ENCODE results near the gene GNG4.

GNG4 gene

DNA sequence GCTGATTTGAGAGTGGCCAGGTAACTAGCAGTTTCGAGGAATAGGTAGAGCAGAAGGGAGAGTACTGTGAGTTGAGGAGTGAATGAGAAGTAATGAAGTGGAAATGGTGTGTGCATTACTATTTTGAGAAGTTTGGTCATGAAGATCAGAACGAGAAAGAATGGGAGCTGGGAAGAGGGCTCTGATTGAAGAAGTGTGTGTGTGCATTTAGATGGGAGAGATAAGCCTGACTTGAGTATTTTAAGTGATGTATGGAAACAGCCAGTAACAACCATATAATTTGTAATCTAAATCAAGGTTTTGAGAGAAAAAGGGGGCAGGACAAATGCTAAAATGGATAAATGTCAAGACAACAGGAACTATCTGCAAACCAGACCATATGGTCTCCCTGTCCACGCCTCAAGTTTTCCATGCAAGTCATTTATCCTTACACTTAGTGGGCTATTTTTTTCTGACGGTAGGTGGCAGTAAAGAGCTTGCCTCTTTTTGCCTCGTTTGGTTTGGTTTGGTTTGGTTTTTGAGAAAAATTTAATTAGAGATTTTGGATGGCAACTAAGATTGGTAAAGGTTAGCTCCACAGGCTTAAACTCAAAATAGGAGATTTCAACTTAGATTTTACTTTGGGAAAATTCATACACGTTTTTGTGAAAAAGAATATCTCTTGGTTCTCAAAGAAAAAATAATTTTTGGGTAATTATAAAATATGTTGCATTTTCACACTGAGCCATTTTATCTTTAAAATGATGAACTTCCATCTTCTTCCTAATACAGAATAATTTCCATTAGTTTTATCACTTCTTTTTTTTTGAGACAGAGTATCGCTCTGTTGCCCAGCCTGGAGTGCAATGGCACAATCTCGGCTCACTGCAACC, 135.9 kb downstream of the GNG4 start:
- TF ChIP-seq, protein P1, sequence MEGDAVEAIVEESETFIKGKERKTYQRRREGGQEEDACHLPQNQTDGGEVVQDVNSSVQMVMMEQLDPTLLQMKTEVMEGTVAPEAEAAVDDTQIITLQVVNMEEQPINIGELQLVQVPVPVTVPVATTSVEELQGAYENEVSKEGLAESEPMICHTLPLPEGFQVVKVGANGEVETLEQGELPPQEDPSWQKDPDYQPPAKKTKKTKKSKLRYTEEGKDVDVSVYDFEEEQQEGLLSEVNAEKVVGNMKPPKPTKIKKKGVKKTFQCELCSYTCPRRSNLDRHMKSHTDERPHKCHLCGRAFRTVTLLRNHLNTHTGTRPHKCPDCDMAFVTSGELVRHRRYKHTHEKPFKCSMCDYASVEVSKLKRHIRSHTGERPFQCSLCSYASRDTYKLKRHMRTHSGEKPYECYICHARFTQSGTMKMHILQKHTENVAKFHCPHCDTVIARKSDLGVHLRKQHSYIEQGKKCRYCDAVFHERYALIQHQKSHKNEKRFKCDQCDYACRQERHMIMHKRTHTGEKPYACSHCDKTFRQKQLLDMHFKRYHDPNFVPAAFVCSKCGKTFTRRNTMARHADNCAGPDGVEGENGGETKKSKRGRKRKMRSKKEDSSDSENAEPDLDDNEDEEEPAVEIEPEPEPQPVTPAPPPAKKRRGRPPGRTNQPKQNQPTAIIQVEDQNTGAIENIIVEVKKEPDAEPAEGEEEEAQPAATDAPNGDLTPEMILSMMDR (IDR thresholded peaks at IDR 0.05; ENCODE audit: low read length, missing control alignments): peak; percentile 93
- peak; percentile 88 for DNase-seq (ENCODE audit: low read depth)
- no peak overlapping the region for H3K4me3 ChIP-seq (replicated peaks; ENCODE audit: low read depth, low read length)

DNA sequence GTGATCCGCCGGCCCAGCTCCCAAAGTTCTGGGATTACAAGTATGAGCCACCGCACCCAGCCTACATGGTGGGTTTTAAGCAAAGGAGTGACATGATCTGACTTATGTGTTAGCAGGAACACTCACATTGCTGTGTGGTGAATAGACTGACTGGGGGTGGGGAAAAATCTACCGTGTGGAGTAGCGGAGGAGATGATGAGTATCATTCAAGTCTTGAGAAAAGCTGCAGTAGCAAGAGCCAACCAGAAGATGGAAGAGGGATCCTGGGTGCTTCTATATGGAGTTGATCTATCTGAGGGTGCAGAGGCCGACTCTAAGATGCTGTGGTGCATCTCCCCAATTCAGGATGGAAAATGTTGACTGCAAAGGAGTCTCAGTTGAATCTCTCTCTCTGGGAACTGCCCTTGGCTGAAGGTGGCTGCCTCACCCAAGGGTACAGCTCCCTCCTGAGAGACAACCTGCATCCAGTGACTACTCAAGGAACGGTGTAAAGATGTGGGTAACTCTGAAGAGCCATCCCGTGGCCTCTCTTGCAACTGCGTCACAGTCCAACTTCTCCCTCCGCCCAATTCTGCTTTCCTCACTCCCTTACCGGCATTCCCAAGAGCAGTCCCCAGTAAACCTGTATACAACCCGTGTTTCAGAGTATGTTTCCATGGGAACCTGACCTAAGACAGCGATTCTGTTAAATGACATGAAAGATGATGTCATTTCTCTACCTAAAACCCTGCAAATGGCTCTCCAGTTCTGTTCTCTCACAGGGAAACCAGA, 137.9 kb downstream of the GNG4 start:
- TF ChIP-seq, protein P1 (IDR thresholded peaks at IDR 0.05; ENCODE audit: low read length, missing control alignments): peak; percentile 1
- no peak for DNase-seq (ENCODE audit: low read depth)
- H3K4me3 ChIP-seq (replicated peaks; ENCODE audit: low read depth, low read length): no peak overlapping the region

DNA sequence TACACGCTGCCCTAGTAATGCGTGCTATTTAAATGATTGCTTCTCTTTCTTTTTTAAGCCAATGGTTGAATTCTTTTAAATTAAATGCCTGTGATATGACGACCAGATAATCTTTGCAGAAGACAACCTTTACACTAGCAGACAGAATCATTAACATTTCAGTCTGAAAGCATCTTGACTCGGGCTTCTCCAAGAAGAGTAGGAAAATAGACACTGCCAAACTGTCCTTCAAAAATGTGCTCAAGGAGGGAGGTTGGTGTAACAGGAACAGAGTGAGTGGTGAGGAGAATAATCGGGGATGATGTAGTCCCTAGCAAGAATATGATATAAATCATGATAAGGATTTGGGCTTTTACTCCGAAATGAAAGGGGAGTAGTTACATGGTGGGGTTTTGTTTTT, 138.8 kb downstream of the GNG4 start:
- TF ChIP-seq, protein P1 (IDR thresholded peaks at IDR 0.05; ENCODE audit: low read length, missing control alignments): no peak
- no peak for DNase-seq (ENCODE audit: low read depth)
- no peak overlapping the region for H3K4me3 ChIP-seq (replicated peaks; ENCODE audit: low read depth, low read length)

DNA sequence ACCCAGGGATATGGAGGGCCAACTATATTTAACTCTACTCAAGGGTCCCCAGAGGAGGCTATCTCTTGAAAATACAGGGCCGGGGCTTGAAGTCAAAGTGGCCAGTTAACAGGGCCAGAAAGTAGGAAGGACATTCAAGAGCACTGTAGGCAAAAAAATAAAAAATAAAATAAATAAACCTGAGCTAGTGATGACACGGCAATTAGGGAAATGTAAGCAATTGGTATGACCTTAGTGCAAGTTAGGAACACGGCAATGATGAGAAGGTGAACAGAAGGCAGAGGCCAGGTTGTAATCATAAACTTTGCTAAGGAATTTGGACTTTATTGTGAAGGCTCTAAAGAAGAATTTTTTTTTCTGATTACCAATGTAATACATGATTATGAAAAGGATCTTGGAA, 142.0 kb downstream of the GNG4 start:
- TF ChIP-seq, protein P1 (IDR thresholded peaks at IDR 0.05; ENCODE audit: low read length, missing control alignments): no peak
- DNase-seq (ENCODE audit: low read depth): no peak

DNA sequence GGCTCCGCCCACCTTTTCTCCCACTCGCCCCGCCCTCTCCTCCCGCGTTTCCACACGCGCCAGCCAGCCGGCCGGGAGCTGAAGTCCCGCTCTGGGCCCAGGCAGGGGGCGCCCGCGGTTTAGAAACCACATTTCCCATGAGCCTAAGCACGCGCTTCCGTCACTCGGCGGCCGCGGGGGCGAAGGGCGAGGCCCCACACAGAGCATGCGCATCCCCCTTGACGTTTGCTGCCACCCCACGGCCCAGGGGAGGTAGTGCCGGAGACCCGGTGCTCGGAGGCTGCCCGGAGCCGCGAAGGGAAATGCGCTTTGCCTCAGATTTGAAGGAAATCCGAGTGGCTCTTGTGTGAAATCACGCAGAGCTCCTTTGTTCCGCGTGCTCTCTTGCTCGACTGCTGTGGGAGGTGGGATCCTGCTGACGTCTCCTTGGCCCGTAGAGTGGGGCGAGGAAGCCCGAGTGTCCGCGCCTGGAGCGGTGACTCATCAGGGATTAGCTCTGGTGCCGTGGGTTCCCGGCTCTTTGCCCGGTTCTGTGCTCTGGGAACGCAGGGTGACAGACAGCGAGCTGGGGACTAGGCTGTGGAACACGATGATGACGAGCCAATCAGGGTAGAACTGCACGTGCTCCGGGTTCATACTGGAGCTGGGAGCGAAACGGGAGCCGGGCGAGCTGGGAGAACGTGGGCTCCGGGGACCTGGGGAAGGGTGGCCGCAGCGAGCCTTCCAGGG, 144.9 kb downstream of the GNG4 start:
- TF ChIP-seq, protein P1 (IDR thresholded peaks at IDR 0.05; ENCODE audit: low read length, missing control alignments): peak; percentile 71

More for the DNA sequence above, 142.0 kb downstream of the GNG4 start:
- H3K4me3 ChIP-seq (replicated peaks; ENCODE audit: low read depth, low read length): no peak overlapping the region

DNA sequence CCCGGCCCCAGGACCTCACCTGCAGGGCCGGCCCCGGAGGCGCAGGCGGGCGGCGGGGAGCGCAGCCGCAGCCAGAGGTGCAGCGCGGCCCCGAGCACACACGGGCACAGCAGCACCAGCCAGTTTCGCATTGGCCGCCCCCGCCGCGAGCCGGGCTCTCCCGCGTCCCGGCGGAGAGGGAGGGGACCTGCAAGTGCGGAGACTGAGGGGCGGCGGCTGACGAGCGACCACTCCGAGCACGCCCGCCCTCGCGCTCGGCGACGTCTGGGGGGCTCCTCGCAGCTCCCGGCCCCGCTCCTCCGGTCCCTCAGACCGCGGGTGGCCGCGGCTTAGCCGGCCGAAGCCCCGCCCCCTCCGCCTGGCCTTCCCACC, 145.5 kb downstream of the GNG4 start, which contains the start of gene B3GALNT2:
B3GALNT2 (minus strand) TSS at position 331 of the 372 bp plus-strand sequence; CDS start at position 131, 200 bp downstream.
- peak within 1 kb of the TSS; percentile 87 for H3K4me3 ChIP-seq (replicated peaks; ENCODE audit: low read depth, low read length)
- TF ChIP-seq, protein P1 (IDR thresholded peaks at IDR 0.05; ENCODE audit: low read length, missing control alignments): no peak
- DNase-seq (ENCODE audit: low read depth): no peak

More for the DNA sequence above, 144.9 kb downstream of the GNG4 start:
- peak; percentile 99 for DNase-seq (ENCODE audit: low read depth)
- peak overlapping the region; percentile 87 for H3K4me3 ChIP-seq (replicated peaks; ENCODE audit: low read depth, low read length)

Measured in fibroblast of pulmonary artery (primary cell).